ENCODE data around the gene CACNG6.

DNA sequence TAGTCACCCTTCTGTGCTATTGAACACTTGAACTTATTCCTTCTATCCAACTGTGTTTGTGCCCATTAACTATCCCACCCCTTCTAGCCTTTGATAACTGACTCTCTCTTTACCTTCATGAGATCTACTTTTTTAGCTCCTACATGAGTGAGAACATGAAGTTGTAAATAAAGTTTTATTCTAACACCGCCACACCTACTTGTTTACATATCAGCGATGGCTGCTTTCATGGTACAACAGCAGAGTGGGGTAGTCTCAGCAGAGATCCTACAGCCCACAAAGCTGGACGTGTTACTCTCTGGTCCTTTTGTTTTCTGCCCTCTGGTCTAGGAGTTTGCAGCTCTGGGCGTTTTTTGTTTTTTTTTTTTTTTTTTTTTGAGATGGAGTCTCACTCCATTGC lies 48.6 kb downstream of the CACNG6 start:
- TF ChIP-seq CTCF (IDR thresholded peaks at IDR 0.05; ENCODE audit: low read depth, low read length): no peak
- TF ChIP-seq EZH2phosphoT487 (IDR thresholded peaks at IDR 0.05; ENCODE audit: low read depth): no peak

Measured in OCI-LY3 (cell line).